Endothelial cell of umbilical vein (primary cell): ENCODE measurements around the gene TSTD2. TPM values are rescaled to one million over a fixed set of nuclear protein-coding genes. Genes with fewer than 3 reads are reported as not detected.

Experiments
- BruUV-seq: library from RNA; stranded (reverse); fragments of 400-500 nt; replicated peaks from 2 replicates; lab custom pipeline; 2021; lab: Mats Ljungman, UMichigan
- CTCF ChIA-PET: fragments of 300-600, 350-600 bp; sonication (Branson Sonifier 250); formaldehyde crosslinking; loops from one replicate; lab custom pipeline; 2021; ENCODE audit warnings: antibody characterized with exemption, inconsistent platforms; lab: Charles Lee
- POLR2A ChIA-PET: fragments of 300-600, 350-600 bp; sonication (Branson Sonifier 250); formaldehyde crosslinking; loops from one replicate; lab custom pipeline; 2021; ENCODE audit warnings: antibody characterized with exemption, inconsistent platforms; lab: Charles Lee
- DNase-seq: peaks from one replicate; pipeline ENCODE4 v3.0.0-alpha.2; 2011; ENCODE audit warnings: low read depth, low spot score
- FAIRE-seq: peaks from 2 replicates; lab custom pipeline; 2011; peaks lifted over from hg19 to GRCh38; lab: Jason Lieb, UNC
- H2AFZ ChIP-seq: 2 replicates; pipeline ENCODE4 v1.6.0; 2012; ENCODE audit warnings: low read depth, low read length, control low read depth, inconsistent platforms
- H3K27ac ChIP-seq: 2 replicates; pipeline ENCODE4 v1.5.1; 2011; ENCODE audit warnings: low read depth, mild to moderate bottlenecking, control low read depth, low read length, moderate library complexity; ENCODE audit not compliant: insufficient read depth
- H3K27me3 ChIP-seq, 2 experiments: 2 replicates each; pipeline versions ENCODE4 v1.6.0 to v1.6.1; 2011; ENCODE audit warnings: low read length in 2 of 2, mixed read lengths in 1 of 2; ENCODE audit not compliant: control insufficient read depth in 2 of 2, insufficient read depth in 2 of 2
- H3K36me3 ChIP-seq, 2 experiments: 2 replicates in 1 of 2; 3 replicates in 1 of 2; pipeline ENCODE4 v1.5.1; 2011; ENCODE audit warnings: low read length in 2 of 2, mild to moderate bottlenecking in 1 of 2, moderate library complexity in 1 of 2; ENCODE audit not compliant: control insufficient read depth in 2 of 2, insufficient read depth in 2 of 2; ENCODE audit errors: extremely low read depth in 1 of 2
- H3K4me1 ChIP-seq: 3 replicates; pipeline ENCODE4 v1.5.1; 2011; ENCODE audit warnings: mild to moderate bottlenecking, low read length; ENCODE audit not compliant: control insufficient read depth, insufficient read depth; ENCODE audit errors: extremely low read depth
- H3K4me2 ChIP-seq: 2 replicates; pipeline ENCODE4 v1.6.1; 2011; ENCODE audit warnings: low read length, control low read depth, mixed read lengths; ENCODE audit not compliant: insufficient read depth
- H3K4me3 ChIP-seq, 3 experiments: fragments of 200-600 bp in 1 of 3; sonication (generic), shearing (Covaris generic) in 1 of 3; replicated peaks in 1 of 3; 2 replicates each; pipeline ENCODE4 v1.5.1; 2011 to 2016; ENCODE audit warnings: control low read depth in 3 of 3, low read length in 3 of 3, mild to moderate bottlenecking in 2 of 3, inconsistent platforms in 1 of 3, low read depth in 1 of 3, moderate library complexity in 1 of 3; ENCODE audit not compliant: insufficient read depth in 1 of 3
- H3K79me2 ChIP-seq: 2 replicates; pipeline ENCODE4 v1.6.0; 2012; ENCODE audit warnings: low read length, inconsistent platforms; ENCODE audit not compliant: control insufficient read depth, insufficient read depth
- H3K9ac ChIP-seq: replicated peaks from 2 replicates; pipeline ENCODE3; 2011; ENCODE audit warnings: low read length, control low read depth; ENCODE audit not compliant: insufficient read depth; ENCODE audit errors: extremely low read depth
- H3K9me1 ChIP-seq: replicated peaks from 3 replicates; pipeline ENCODE4 v1.6.0; 2011; ENCODE audit warnings: mild to moderate bottlenecking, low read length; ENCODE audit not compliant: control insufficient read depth, insufficient read depth; ENCODE audit errors: extremely low read depth
- H3K9me3 ChIP-seq: replicated peaks from 2 replicates; pipeline ENCODE4 v1.5.1; 2012; ENCODE audit warnings: low read length, inconsistent platforms; ENCODE audit not compliant: control insufficient read depth, insufficient read depth
- H4K20me1 ChIP-seq: replicated peaks from 2 replicates; pipeline ENCODE3; 2011; ENCODE audit warnings: mild to moderate bottlenecking, low read length; ENCODE audit not compliant: control insufficient read depth, insufficient read depth; ENCODE audit errors: extremely low read depth
- EZH2 ChIP-seq: IDR thresholded peaks from 2 replicates; pipeline ENCODE4 v1.6.1; 2012; ENCODE audit warnings: borderline replicate concordance, low read depth, mild to moderate bottlenecking, moderate library complexity, low read length, inconsistent platforms; ENCODE audit not compliant: severe bottlenecking
- FOS ChIP-seq: IDR thresholded peaks from 2 replicates; pipeline ENCODE4 v1.6.1; 2011; ENCODE audit warnings: mild to moderate bottlenecking, low read length, moderate library complexity, borderline replicate concordance; ENCODE audit not compliant: insufficient read depth
- GATA2 ChIP-seq: IDR thresholded peaks from 2 replicates; pipeline ENCODE4 v1.7.0; 2011; ENCODE audit warnings: low read depth, mild to moderate bottlenecking, moderate library complexity, mixed read lengths, low read length; ENCODE audit not compliant: insufficient read length, insufficient read depth
- JUN ChIP-seq: IDR thresholded peaks from 2 replicates; pipeline ENCODE4 v1.6.1; 2011; ENCODE audit warnings: borderline replicate concordance, low read depth; ENCODE audit not compliant: insufficient read length, insufficient read depth
- MYC ChIP-seq: IDR thresholded peaks from one replicate; pipeline ENCODE4 v1.6.1; 2011; ENCODE audit warnings: mild to moderate bottlenecking, low read depth, low read length
- POLR2A ChIP-seq: IDR thresholded peaks from 2 replicates; pipeline ENCODE4 v1.6.1; 2012; ENCODE audit warnings: low read depth, mild to moderate bottlenecking, control low read depth, low read length
- POLR2AphosphoS5 ChIP-seq: IDR thresholded peaks from 2 replicates; pipeline ENCODE4 v1.6.1; 2012; ENCODE audit warnings: low read depth, mild to moderate bottlenecking, control low read depth, low read length, moderate library complexity; ENCODE audit not compliant: insufficient read depth
- dilution Hi-C: fragments of 300-500 bp; cut with MboI; formaldehyde crosslinking; loops from one replicate; pipeline ENCODE4 v1.15.0; 2019; ENCODE audit warnings: low sequenced_read_pairs; ENCODE audit not compliant: extremely low pct_ligation_motif_present
- intact Hi-C: fragments of 100-400 bp; cut with micrococcal nuclease; formaldehyde crosslinking; loops from one replicate; pipeline ENCODE4 v1.10.0; 2022
- polyA plus RNA-seq, 4 experiments: library from polyadenylated mRNA; depleted of rRNA in 3 of 4; stranded (reverse) in 3 of 4; unstranded in 1 of 4; fragments of >200 nt; gene quantifications; 2 replicates each; pipeline versions ENCODE4 v1.2.1 to v1.2.3, GENCODE V29; 2011 to 2012; ENCODE audit warnings: missing spikeins in 1 of 4
- total RNA-seq: library from RNA; stranded (reverse); gene quantifications from 2 replicates; pipeline ENCODE4 v1.2.3, GENCODE V29; 2021
- TF ChIP-seq, protein P1 (sequence below): IDR thresholded peaks from 2 replicates; pipeline ENCODE4 v1.6.1; 2011; ENCODE audit not compliant: insufficient read depth, insufficient read length

TSTD2 gene
- total and polyA plus RNA-seq, 2 donors (not counting 3 experiments of a cell fraction or from before 2014, with no cell fraction given), result 13.7 to 15.9 TPM

DNA sequence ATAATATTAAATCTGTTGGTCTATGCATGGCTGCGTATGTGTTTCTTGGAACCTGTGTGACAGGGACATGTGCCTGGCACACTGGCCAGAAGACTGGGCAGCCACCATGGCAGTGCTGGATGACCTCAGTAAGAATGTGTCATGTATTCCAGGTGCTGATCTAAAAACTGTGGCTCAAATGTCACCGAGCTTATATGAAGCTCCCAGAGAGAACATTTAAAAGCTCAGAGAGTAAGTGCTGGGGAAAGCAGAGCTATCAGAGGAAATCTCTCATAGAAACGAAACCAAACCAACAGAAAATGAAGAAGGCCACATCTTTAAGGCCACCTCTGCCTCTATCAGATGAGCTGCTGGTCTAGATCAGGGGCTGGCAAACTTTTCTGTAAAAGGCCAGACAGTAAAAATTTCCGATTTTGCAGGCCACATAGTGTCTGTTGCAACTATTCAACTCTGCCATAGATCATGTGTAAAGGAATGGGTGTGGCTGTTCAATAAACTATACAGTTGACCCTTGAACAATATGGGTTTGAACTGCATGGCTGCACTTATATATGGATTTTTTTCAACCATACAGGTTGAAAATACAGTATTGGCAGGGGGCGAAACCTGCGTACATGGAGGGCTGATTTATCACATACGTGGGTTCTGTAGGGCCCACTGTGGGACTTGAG lies 31.8 kb downstream of the TSTD2 start:
- POLR2A ChIA-PET, result no interaction called here
- Histone ChIP-seq H3K27ac (no peak overlapping the region), H2AFZ (no peak overlapping the region), H3K4me2 (no peak overlapping the region), H3K9me1 (no peaks in the 10 kb centered on the region), H3K36me3 (peaks cover 8 to 19% of the 10 kb centered on the region in 2 experiments), H3K9me3 (no peaks in the 10 kb centered on the region), H3K4me3 (no peak overlapping the region), H3K79me2 (no peaks in the 10 kb centered on the region), H3K4me1 (no peaks in the 10 kb centered on the region), H3K9ac (no peak overlapping the region), H4K20me1 (no peaks in the 10 kb centered on the region), H3K27me3 (peaks cover 0 to 2% of the 10 kb centered on the region in 2 experiments)
- TF ChIP-seq, protein P1, sequence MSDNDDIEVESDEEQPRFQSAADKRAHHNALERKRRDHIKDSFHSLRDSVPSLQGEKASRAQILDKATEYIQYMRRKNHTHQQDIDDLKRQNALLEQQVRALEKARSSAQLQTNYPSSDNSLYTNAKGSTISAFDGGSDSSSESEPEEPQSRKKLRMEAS, result no peak
- no peak for TF ChIP-seq EZH2
- FAIRE-seq (no peak), DNase-seq (no peak)
- intact Hi-C loops (no loop called here), dilution Hi-C loops (loop anchor here (25.0 kb wide), 1 partner anchor 139 kb away; no protein-coding TSS in a partner anchor)
- no TSS peak for BruUV-seq
- CTCF ChIA-PET, result interaction anchor here (1.1 to 15.7 kb wide), 3 partner anchors 14 to 142 kb away, joined by 3 to 775 read pairs (median 31); no protein-coding TSS in a partner anchor

DNA sequence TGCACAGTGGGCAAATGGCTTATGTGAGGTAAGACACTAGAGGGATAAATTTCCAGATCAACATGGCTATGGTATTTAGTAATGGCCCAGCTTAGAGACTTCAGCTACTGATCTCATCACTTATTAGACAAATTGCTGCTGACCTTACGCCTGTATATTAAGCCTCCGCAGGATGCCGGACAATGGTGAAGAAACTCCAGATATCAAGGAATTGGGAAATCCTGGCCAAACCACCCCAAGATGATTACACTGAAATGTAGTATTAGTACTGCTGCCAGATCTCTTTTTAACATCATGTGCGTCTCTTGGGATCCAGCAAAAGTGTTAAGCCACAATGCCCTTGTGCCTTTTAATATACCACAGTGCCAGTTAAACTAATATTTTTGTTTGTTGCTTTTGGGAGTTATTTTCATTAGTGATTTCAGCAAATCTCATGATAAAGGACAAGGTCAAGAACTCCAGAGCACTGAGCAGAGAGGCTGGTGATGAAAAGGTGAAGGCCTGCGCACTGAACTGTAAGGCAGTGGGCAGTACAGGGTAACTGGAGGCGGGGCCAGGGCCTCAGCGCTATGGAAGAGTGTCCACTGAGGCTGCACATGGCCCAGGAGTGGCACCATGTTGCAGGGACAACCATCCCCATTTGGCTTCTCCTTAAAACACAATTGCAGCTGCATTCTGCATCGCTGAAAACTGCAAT lies 32.5 kb downstream of the TSTD2 start:
- H3K36me3 ChIP-seq, result peaks cover 6 to 16% of the 10 kb centered on the region in 2 experiments
- intact Hi-C loops, result no loop called here
- BruUV-seq, result no TSS peak
- H4K20me1 ChIP-seq, result no peaks in the 10 kb centered on the region
- DNase-seq (no peak), FAIRE-seq (no peak)
- CTCF ChIA-PET, result interaction anchor here (4.6 to 15.7 kb wide), 2 partner anchors 15 to 130 kb away, joined by 31 to 775 read pairs; no protein-coding TSS in a partner anchor
- no peaks in the 10 kb centered on the region for H3K4me1 ChIP-seq
- no peaks in the 10 kb centered on the region for H3K9me3 ChIP-seq
- dilution Hi-C loops, result loop anchor here (25.0 kb wide), 1 partner anchor 138 kb away; no protein-coding TSS in a partner anchor
- H2AFZ ChIP-seq, result no peak overlapping the region
- no peaks in the 10 kb centered on the region for H3K79me2 ChIP-seq
- no peaks in the 10 kb centered on the region for H3K9me1 ChIP-seq
- H3K27me3 ChIP-seq, result peaks cover 0 to 4% of the 10 kb centered on the region in 2 experiments
- no peak overlapping the region for H3K27ac ChIP-seq
- H3K9ac ChIP-seq, result no peak overlapping the region
- TF ChIP-seq JUN, result no peak
- TF ChIP-seq POLR2AphosphoS5, result no peak
- no peak for TF ChIP-seq POLR2A
- TF ChIP-seq FOS, result no peak
- no peak for TF ChIP-seq EZH2
- no peak for TF ChIP-seq GATA2
- TF ChIP-seq MYC, result no peak
- TF ChIP-seq, protein P1, result no peak
- H3K4me2 ChIP-seq, result no peak overlapping the region
- no peak overlapping the region for H3K4me3 ChIP-seq
- POLR2A ChIA-PET, result no interaction called here
